ENCODE measurements around the gene TENT5C. TPM values are rescaled to one million over a fixed set of nuclear protein-coding genes. Genes with fewer than 3 reads are reported as not detected.

TENT5C gene
- polyA plus RNA-seq, 1 donor (not counting 4 experiments of a cell fraction or from before 2014, with no cell fraction given), result 0.13 TPM

- H3K36me3 ChIP-seq (ENCODE audit: control insufficient read depth in 2 of 2, extremely low read depth in 1 of 2, insufficient read depth in 2 of 2, low read length in 2 of 2), result no peaks in the 10 kb centered on the region
- no peak overlapping the region for H2AFZ ChIP-seq (ENCODE audit: control insufficient read depth, low read length)
- no peak overlapping the region for H3K4me2 ChIP-seq (ENCODE audit: control insufficient read depth, extremely low read depth, insufficient read depth, low read depth, low read length)
- dilution Hi-C loops (cut with MboI; ENCODE audit: extremely low pct_ligation_motif_present, low sequenced_read_pairs), result no loop called here
- H3K79me2 ChIP-seq (ENCODE audit: control insufficient read depth, insufficient read depth, low read length), result no peaks in the 10 kb centered on the region
- no peaks in the 10 kb centered on the region for H3K9me1 ChIP-seq (ENCODE audit: control insufficient read depth, extremely low read depth, insufficient read depth, low read length)
- H3K9me3 ChIP-seq (ENCODE audit: control insufficient read depth, low read depth, low read length), result no peaks in the 10 kb centered on the region
- H3K4me1 ChIP-seq (ENCODE audit: control insufficient read depth, extremely low read depth, insufficient read depth, low read length), result no peaks in the 10 kb centered on the region
- no peaks in the 10 kb centered on the region for H4K20me1 ChIP-seq (ENCODE audit: control insufficient read depth, extremely low read depth, insufficient read depth, low read length)
- no peak overlapping the region for H3K27ac ChIP-seq (ENCODE audit: control insufficient read depth, insufficient read depth, low read length)
- H3K4me3 ChIP-seq (ENCODE audit: control insufficient read depth in 2 of 3, extremely low read depth in 1 of 3, insufficient read depth in 2 of 3, low read depth in 1 of 3, low read length in 3 of 3), result no peak overlapping the region
- FAIRE-seq, result no peak
- no peaks in the 10 kb centered on the region for H3K27me3 ChIP-seq (ENCODE audit: control insufficient read depth, extremely low read depth, insufficient read depth, low read length)
- no peak overlapping the region for H3K9ac ChIP-seq (ENCODE audit: control insufficient read depth, extremely low read depth, insufficient read depth, low read length)
- DNase-seq (ENCODE audit: low read depth, low spot score), result no peak
- TF ChIP-seq, protein P1, sequence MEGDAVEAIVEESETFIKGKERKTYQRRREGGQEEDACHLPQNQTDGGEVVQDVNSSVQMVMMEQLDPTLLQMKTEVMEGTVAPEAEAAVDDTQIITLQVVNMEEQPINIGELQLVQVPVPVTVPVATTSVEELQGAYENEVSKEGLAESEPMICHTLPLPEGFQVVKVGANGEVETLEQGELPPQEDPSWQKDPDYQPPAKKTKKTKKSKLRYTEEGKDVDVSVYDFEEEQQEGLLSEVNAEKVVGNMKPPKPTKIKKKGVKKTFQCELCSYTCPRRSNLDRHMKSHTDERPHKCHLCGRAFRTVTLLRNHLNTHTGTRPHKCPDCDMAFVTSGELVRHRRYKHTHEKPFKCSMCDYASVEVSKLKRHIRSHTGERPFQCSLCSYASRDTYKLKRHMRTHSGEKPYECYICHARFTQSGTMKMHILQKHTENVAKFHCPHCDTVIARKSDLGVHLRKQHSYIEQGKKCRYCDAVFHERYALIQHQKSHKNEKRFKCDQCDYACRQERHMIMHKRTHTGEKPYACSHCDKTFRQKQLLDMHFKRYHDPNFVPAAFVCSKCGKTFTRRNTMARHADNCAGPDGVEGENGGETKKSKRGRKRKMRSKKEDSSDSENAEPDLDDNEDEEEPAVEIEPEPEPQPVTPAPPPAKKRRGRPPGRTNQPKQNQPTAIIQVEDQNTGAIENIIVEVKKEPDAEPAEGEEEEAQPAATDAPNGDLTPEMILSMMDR (optimal IDR thresholded peaks at IDR 0.05 in 1 of 3, IDR thresholded peaks at IDR 0.05 in 1 of 3, conservative IDR thresholded peaks at IDR 0.05 in 1 of 3; ENCODE audit: extremely low read depth in 1 of 3, insufficient read depth in 2 of 3, low read length in 3 of 3), result no peak
- no peak for TF ChIP-seq EZH2 (IDR thresholded peaks at IDR 0.05; ENCODE audit: low read length)
Measured at GRCh38 chr1:117570988-117571409, 34.8 kb upstream of the TENT5C start.

GRCh38 chr1:117571496-117571895 is 34.4 kb upstream of the TENT5C start:
- no peaks in the 10 kb centered on the region for H3K9me1 ChIP-seq (ENCODE audit: control insufficient read depth, extremely low read depth, insufficient read depth, low read length)
- H3K27me3 ChIP-seq (ENCODE audit: control insufficient read depth, extremely low read depth, insufficient read depth, low read length), result no peaks in the 10 kb centered on the region
- FAIRE-seq, result no peak
- H2AFZ ChIP-seq (ENCODE audit: control insufficient read depth, low read length), result no peak overlapping the region
- no peak overlapping the region for H3K4me2 ChIP-seq (ENCODE audit: control insufficient read depth, extremely low read depth, insufficient read depth, low read depth, low read length)
- no peaks in the 10 kb centered on the region for H4K20me1 ChIP-seq (ENCODE audit: control insufficient read depth, extremely low read depth, insufficient read depth, low read length)
- H3K4me1 ChIP-seq (ENCODE audit: control insufficient read depth, extremely low read depth, insufficient read depth, low read length), result no peaks in the 10 kb centered on the region
- DNase-seq (ENCODE audit: low read depth, low spot score), result no peak
- H3K79me2 ChIP-seq (ENCODE audit: control insufficient read depth, insufficient read depth, low read length), result no peaks in the 10 kb centered on the region
- no peak for TF ChIP-seq EZH2 (IDR thresholded peaks at IDR 0.05; ENCODE audit: low read length)
- TF ChIP-seq, protein P1 (optimal IDR thresholded peaks at IDR 0.05 in 1 of 3, IDR thresholded peaks at IDR 0.05 in 1 of 3, conservative IDR thresholded peaks at IDR 0.05 in 1 of 3; ENCODE audit: extremely low read depth in 1 of 3, insufficient read depth in 2 of 3, low read length in 3 of 3), result no peak
- no peak overlapping the region for H3K9ac ChIP-seq (ENCODE audit: control insufficient read depth, extremely low read depth, insufficient read depth, low read length)
- no peak overlapping the region for H3K4me3 ChIP-seq (ENCODE audit: control insufficient read depth in 2 of 3, extremely low read depth in 1 of 3, insufficient read depth in 2 of 3, low read depth in 1 of 3, low read length in 3 of 3)
- H3K9me3 ChIP-seq (ENCODE audit: control insufficient read depth, low read depth, low read length), result no peaks in the 10 kb centered on the region
- dilution Hi-C loops (cut with MboI; ENCODE audit: extremely low pct_ligation_motif_present, low sequenced_read_pairs), result no loop called here
- H3K36me3 ChIP-seq (ENCODE audit: control insufficient read depth in 2 of 2, extremely low read depth in 1 of 2, insufficient read depth in 2 of 2, low read length in 2 of 2), result no peaks in the 10 kb centered on the region
- H3K27ac ChIP-seq (ENCODE audit: control insufficient read depth, insufficient read depth, low read length), result no peak overlapping the region
